ENCODE results near the gene SUGP2. TPM values are rescaled to one million over a fixed set of nuclear protein-coding genes. Genes with fewer than 3 reads are reported as not detected.

SUGP2 gene
- total RNA-seq, 2 donors from 2014 or later = 41.8 to 99.6 TPM

- Histone ChIP-seq H3K27ac (no peak overlapping the region), H3K27me3 (replicated peaks; ENCODE audit: insufficient read depth) (no peaks in the 10 kb centered on the region), H3K9me3 (no peaks in the 10 kb centered on the region), H3K4me1 (replicated peaks) (no peaks in the 10 kb centered on the region), H3K4me3 (no peak overlapping the region), H3K36me3 (no peaks in the 10 kb centered on the region)
- 70% methylated on average over 18 of the region's 18 CpGs for WGBS
- intact Hi-C loops (cut with DNase I) = no loop called here
- TF ChIP-seq POLR2AphosphoS5 (IDR thresholded peaks at IDR 0.05) (no peak), CTCF (IDR thresholded peaks at IDR 0.05) (no peak), POLR2A (IDR thresholded peaks at IDR 0.05) (no peak)
- DNase-seq (ENCODE audit: low spot score) = no peak
These were observed 91.5 kb downstream of the SUGP2 start for GRCh38 chr19:18941628-18942354.

Other genes starting within 250 kb of the SUGP2 start
- gene COMP, start 242.2 kb downstream of the SUGP2 start, total RNA-seq = 1 to 10 TPM in 1 of 2 donors, under 1 TPM in 1; 0.09 to 2.0 TPM
- gene UPF1, start 201.6 kb downstream of the SUGP2 start, total RNA-seq = 100 to 1,000 TPM; 105 to 171 TPM
- 10 to 100 TPM in 1 of 2 donors, not detected in 1; 38.7 TPM for gene CERS1, start 137.4 kb downstream of the SUGP2 start, total RNA-seq
- 100 to 1,000 TPM; 402 to 553 TPM for gene COPE, start 114.1 kb downstream of the SUGP2 start, total RNA-seq
- gene DDX49, start 113.8 kb downstream of the SUGP2 start, total RNA-seq = 10 to 100 TPM; 72.0 to 91.2 TPM
- gene HOMER3, start 92.3 kb downstream of the SUGP2 start, total RNA-seq = 10 to 100 TPM; 21.9 to 29.5 TPM
- gene ARMC6, start 86 bp upstream of the SUGP2 start, total RNA-seq = 10 to 100 TPM; 36.1 to 43.3 TPM
- gene SLC25A42, start 30.5 kb upstream of the SUGP2 start, total RNA-seq = 10 to 100 TPM; 11.5 to 18.6 TPM
- 10 to 100 TPM; 24.0 to 40.9 TPM for gene TMEM161A, start 105.0 kb upstream of the SUGP2 start, total RNA-seq
- gene MEF2B, start 136.7 kb upstream of the SUGP2 start, total RNA-seq = not detected
- 10 to 100 TPM; 18.0 to 26.9 TPM for gene BORCS8, start 158.6 kb upstream of the SUGP2 start, total RNA-seq
- 10 to 100 TPM; 44.2 to 46.3 TPM for gene RFXANK, start 158.7 kb upstream of the SUGP2 start, total RNA-seq
- gene NR2C2AP, start 169.9 kb upstream of the SUGP2 start, total RNA-seq = 10 to 100 TPM; 12.8 to 13.2 TPM
- gene NCAN, start 178.4 kb upstream of the SUGP2 start, total RNA-seq = 1 to 10 TPM in 1 of 2 donors, not detected in 1; 1.2 TPM
- 1 to 10 TPM in 1 of 2 donors, not detected in 1; 3.4 TPM for gene TM6SF2, start 239.8 kb upstream of the SUGP2 start, total RNA-seq

Measured in prostate gland (tissue), 2 donors.